ENCODE data around the gene CYGB. TPM values are rescaled to one million over a fixed set of nuclear protein-coding genes. Genes with fewer than 3 reads are reported as not detected.

The CYGB gene
- total and polyA plus RNA-seq, 4 donors = 0.83 to 7.8 (median 1.4) TPM

DNA sequence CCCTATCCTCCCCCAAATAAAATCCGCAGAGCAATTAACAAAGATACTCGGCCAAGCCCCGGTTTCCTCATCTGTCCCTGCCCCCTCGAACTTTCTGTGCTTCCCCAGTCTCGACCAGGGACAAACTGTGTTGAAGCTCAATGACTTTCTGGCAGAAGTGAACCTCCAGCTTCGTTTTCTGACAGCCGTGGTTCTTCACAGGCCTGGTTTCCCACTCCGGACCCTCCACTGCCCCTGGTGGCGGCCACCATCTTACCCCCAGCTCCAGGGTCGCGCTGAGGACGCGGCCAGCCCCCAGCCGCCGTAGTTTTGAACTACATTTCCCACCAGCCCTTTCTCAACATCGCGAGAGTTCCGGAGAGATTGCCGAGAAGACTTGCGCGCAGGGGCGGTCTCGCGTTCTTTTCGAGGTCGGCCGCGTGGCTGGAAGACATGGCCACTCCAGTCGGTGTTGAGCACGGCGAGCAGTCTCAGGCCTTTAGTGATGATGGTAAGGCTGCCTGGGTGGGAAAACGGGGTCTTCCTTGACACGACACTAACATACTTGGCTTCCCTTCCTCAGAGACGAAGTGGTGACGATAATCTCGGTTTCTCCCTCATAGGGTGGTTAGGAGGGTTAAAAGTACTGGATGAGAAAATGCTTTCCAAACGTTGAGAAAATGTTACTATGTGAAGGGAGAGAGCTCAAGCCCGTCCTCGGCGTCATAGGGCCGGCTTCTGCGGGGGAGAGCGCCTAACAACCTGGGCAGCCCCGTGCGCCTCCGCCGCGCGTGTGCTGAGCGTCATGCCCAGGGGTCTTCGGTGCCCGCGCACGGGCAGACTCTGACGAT, 20.1 kb upstream of the CYGB start:
- TF ChIP-seq GABPA (IDR thresholded peaks at IDR 0.05 in 1 of 2, conservative IDR thresholded peaks at IDR 0.05 in 1 of 2) = no peak
- TF ChIP-seq SP1 (IDR thresholded peaks at IDR 0.05) = peak; percentile 26
- peak in 1 of 2 donors; percentile 25 for TF ChIP-seq RAD21 (IDR thresholded peaks at IDR 0.05)
- TF ChIP-seq CTCF (IDR thresholded peaks at IDR 0.05; ENCODE audit: low read depth, low read length, missing input control) = peak; percentile 50
- TF ChIP-seq HNF4G (IDR thresholded peaks at IDR 0.05) = no peak
- peak; percentile 76 for TF ChIP-seq TAF1 (conservative IDR thresholded peaks at IDR 0.05)
- TF ChIP-seq HNF4A (conservative IDR thresholded peaks at IDR 0.05) = peak in 1 of 2 donors; percentile 12
- TF ChIP-seq, protein P1, sequence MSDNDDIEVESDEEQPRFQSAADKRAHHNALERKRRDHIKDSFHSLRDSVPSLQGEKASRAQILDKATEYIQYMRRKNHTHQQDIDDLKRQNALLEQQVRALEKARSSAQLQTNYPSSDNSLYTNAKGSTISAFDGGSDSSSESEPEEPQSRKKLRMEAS (IDR thresholded peaks at IDR 0.05) = peak; percentile 97
- TF ChIP-seq ATF3 (IDR thresholded peaks at IDR 0.05) = no peak
- TF ChIP-seq RXRA (IDR thresholded peaks at IDR 0.05) = peak; percentile 65 to 80
- peak; percentile 19 for TF ChIP-seq NR2F2 (IDR thresholded peaks at IDR 0.05)
- peak; percentile 100 for TF ChIP-seq ZBTB33 (IDR thresholded peaks at IDR 0.05)
- TF ChIP-seq EGR1 (IDR thresholded peaks at IDR 0.05; ENCODE audit: low read depth in 2 of 2) = peak in 1 of 2 donors; percentile 35
- peak; percentile 75 for TF ChIP-seq REST (IDR thresholded peaks at IDR 0.05)
- peak; percentile 95 for TF ChIP-seq YY1 (IDR thresholded peaks at IDR 0.05)
- peak; percentile 7 for TF ChIP-seq FOXA1 (IDR thresholded peaks at IDR 0.05)
- Histone ChIP-seq H3K4me3 (ENCODE audit: low read depth in 1 of 3, low read length in 3 of 3) (peak overlapping the region; percentile 68 to 99 (median 97)), H3K9me3 (ENCODE audit: control insufficient read depth in 4 of 4, low read length in 3 of 4) (no peaks in the 10 kb centered on the region), H3K27me3 (ENCODE audit: control insufficient read depth in 4 of 4, insufficient read depth in 4 of 4, low read length in 3 of 4) (no peaks in the 10 kb centered on the region), H3K27ac (ENCODE audit: low read depth in 1 of 2, low read length in 2 of 2) (peak overlapping the region; percentile 84 to 97), H3K9ac (ENCODE audit: low read depth in 1 of 2, low read length in 2 of 2) (peak overlapping the region; percentile 94 to 96), H3K4me1 (ENCODE audit: control insufficient read depth in 4 of 4, insufficient read depth in 4 of 4, low read length in 3 of 4) (peaks cover 3 to 28% (median 16%) of the 10 kb centered on the region in 4 donors), H3K36me3 (ENCODE audit: control insufficient read depth in 4 of 4, insufficient read depth in 3 of 4, low read depth in 1 of 4, low read length in 3 of 4) (peaks cover 4 to 12% (median 10%) of the 10 kb centered on the region in 4 donors)
- DNase-seq (ENCODE audit: low spot score) = peak; percentile 92
- under 1% methylated on average over 55 of the region's 55 CpGs for WGBS
